Stimulated activated CD4-positive, alpha-beta T cell treated with anti-CD3 and anti-CD28 coated beads, Interleukin-4, amount 100 ng/mL, for 1 hour (primary cell): Measurements from ENCODE around the gene SLC22A12.

Experiments used
- DNase-seq: peaks from one replicate; pipeline ENCODE4 v3.0.0-alpha.2; 2020

SLC22A12 gene

DNA sequence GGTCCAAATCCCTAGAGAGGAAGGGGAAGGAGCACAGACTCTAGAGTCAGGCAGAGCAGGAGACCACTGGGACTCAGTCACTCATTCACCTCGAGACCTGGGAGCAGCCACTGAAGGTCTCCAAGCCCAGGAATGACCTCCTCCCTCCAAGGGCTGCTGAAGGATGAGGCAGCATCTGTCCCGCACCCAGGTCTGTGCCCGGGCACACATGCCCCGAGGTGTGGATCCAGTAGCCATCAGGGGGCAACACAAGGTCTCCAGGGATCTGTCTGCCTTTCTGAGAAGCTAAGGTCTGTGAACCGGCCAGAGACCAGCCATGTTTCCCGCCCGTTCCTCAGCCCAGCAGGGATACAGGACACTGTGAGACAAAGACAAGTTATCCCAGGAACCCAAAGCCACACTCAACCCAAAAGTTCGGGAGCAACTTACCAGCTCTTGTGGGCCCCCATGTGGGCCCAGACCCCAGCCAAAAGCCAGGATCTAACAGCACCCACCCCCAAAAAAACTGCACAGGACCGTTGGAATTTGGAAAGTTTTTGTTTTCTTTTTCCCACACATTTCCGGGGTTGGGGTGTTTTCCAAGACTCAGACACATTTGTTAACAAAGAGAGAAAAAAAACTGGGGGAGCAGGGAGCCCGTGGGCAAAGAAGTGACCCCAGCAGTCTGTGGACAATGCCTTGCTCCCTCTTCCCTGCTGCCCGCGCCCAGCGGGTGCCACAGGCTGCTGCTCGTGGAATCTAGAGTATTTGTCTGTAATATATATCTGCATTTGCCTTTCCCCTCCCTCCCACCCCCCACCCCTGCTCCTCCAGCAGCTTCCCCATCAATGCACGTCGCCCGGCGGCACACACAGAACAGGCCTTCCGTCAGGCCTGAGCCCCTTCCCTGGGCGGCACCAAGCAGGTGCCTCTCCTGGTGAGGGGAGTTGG is 14.9 kb downstream of the SLC22A12 start:
- no peak for DNase-seq

DNA sequence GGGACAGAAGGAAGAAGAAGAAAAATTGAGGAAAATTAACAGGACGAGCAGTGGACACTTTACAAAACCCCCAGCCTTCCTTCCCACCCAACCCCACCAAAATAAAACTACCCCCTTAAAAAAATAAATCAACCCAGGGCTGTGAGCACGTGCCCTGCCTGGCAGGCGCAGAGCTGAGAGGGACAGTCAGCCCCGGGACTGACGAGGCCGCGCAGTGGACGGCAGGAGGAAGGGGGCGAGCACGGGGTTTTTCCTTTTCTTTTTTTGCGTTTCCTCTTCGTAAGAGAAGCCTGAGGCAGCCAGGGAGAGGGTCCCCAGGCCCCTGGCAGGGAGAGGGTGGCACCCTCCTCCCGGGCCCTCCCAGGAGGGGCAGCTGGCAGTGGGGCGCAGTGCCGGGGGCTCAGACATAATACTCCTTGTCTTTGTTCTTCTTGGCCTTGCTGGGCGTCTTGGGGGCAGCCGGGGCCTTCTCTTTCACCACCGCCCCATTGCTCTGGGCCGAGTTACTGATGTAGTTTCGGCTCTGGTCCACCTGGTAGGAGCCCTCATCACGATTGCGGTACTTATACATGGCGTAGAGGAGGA is 15.9 kb downstream of the SLC22A12 start:
- DNase-seq, result no peak

DNA sequence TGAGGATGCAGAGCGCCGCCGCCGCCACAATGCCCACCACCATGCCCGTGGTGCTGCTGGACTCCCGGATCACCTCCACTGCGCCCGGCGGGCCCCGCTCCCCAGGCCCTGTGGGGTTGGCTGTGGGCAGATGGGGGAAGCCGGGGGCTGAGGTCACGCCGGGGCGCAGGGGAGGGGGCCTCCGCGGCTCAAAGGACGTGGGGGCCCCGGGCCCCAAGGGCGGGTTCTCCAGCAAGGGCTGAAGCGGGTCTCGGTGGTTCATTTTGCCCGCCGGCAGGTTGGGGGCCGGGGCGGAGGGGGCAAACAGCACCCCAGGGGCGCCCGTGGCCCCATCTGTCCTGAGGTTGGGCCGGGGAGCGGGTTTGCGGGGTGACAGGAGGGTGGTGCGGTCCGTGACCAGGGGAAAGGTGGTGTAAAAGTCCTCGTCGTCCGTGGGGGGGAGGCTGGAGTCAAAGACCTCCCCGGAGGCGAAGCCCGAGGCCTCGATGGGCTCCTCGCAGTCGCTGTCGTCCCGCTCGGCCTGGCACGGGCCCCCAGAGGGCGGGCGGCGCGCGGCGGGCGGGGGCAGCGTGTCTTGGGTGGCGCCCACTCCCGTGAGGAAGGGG is 16.5 kb downstream of the SLC22A12 start:
- no peak for DNase-seq

DNA sequence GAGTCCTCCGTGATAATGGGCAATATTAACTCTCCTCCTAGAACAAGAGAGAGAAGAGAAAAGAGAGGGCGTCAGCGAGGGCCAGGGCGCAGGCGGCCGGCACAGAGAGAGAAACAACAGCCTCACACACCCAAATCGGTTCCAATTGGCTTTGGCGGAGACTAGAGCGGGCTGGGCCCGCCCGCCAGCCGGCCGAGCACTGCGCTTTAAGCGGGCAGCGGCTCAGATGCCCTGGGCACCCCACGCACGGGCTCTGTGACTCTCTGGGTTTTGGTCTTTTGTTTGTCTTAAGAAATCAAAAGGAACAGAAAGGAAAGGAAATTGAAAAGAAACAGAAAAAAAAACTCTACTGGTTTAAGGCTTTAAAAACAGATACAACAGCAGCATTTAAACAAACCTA is 17.0 kb downstream of the SLC22A12 start:
- DNase-seq, result no peak

DNA sequence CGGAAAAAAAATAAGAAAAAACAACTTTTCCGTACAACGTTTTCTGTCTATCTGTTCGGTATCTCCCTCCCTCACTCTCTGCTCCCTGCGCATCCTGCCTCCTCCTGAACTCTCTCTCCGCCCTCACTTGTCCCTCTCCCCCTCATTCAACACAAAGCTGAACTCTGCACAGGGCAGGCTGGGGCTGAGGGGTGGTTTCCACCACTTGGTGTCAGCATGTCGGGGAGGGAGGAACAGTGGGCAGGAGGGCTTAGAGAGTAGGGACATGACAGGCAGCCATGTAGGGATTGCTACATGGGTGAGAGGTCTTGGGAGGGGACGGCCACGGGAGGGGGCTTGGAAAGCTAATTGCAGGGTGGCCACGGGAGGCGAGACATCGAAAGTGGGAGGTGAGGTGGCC is 17.6 kb downstream of the SLC22A12 start:
- no peak for DNase-seq

DNA sequence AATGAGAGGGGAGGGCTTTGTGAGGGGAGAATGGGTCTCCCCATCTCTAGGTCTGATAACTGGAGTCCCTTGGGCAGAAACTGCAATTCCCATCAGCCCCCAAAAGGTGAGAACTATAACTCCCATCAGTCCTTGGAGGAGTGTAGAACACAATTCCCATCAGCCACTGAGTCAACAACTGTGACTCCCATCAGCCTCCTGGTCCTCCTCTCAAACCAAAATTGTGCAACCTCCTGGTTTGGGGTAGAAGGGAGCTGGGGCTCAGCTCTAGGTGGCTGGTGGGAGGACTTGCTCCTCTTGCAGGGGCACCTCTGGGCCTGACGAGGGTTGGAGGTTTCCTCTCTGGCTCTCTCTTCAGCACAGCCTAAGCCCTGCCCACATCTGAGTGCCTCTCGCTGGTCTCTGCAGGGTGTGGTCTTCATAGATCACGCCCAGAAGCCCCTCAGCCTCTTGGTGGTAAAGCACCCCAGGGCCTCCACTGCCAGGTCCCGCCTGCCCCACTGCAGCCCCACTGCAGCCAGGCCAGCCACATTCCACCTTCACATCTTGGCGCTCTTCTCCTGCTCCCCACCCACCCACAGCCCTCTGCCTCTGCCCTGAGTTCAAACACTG is 18.5 kb downstream of the SLC22A12 start:
- no peak for DNase-seq

DNA sequence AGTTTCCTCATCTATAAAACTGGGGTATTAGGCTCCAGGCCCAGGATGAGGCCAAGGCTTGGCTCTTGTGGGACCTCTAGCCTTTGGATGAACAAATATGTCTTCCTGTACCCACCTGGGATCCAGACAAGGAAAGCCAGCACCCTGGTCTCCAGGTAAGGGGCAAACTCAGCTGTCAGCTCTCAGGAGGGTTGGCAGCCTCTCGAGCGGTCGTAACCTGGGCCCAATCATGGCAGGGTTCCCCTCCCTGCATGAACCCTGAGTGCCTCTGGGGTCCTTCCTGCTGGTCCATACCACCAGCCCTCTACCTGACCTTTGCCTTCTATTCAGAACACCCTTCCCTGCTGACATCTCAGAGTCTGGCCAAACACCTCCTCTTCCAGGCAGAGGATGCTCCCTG is 19.6 kb downstream of the SLC22A12 start:
- no peak for DNase-seq

DNA sequence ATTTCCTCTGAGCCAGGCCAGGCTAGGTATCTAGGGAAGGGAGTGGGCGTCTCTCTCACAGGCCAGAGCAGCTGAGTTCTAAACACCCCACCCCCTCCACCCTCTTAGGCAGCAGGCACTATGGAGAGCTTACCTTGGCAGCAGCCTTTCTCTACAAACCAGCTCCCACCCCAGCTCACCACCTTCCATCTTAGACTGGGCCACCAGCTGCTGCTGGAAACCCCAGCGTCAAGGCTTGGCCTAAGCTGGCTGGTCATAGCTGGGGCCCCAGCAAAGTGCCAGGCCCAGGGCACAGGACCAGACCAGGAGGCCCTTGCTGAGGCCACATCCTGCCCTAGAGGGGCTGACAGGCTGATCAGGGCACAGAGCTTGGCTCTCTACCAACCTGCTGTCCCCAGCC is 20.2 kb downstream of the SLC22A12 start:
- no peak for DNase-seq

DNA sequence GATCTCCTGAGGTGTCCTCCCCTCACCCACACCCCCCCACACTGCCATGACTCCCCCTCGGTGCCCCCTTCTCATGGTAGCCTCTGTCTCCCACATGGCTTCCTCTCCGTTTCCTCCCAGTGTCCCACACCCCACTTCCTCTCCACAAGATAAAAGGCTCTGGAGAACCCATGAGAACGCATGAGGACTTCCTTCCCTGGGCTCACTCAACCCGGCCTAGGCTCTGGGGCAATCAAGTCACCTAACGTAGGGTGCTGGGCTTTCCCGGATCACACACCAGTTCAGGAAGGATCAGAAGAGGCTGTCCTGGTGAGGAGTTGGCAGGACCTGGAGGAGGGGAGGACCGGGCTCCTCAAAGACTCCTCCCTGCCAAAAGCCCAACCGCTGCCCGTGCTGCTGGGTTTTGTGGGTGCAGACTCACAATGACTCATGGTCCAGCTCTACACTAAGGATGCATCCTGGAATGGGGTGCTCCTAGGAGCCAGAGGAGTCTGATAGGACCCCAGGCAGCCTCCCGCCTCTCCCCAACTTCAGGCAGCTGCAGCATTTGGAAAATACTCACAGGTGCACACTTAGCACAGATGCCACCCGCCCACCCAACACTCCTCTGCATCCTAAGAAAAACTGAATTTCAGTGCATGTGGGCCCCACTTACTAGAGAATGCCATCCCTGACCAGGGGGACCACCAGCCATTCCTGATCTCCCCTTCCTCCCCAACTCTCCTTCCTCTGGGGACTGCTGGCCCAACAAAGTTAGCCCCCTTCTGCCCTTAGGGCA is 21.0 kb downstream of the SLC22A12 start:
- DNase-seq, result no peak

DNA sequence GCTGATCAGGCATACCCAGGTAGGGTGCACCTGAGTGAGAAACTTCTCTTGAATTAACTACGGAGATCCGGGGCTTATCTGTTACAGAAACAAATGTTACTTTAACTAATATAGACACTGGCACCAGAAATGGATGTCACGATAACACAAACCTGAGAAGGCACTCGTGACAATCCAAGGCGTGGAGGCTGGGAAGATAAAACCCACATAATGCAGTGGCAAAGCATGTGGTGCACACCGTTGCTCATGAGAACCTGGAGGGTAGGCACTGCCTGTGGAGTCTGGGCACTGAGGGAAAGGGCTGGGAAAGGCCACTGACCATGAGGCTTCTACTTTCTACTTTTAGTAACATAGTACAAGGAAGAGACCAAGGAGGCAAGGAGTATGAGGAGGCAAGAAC is 22.6 kb downstream of the SLC22A12 start:
- no peak for DNase-seq

DNA sequence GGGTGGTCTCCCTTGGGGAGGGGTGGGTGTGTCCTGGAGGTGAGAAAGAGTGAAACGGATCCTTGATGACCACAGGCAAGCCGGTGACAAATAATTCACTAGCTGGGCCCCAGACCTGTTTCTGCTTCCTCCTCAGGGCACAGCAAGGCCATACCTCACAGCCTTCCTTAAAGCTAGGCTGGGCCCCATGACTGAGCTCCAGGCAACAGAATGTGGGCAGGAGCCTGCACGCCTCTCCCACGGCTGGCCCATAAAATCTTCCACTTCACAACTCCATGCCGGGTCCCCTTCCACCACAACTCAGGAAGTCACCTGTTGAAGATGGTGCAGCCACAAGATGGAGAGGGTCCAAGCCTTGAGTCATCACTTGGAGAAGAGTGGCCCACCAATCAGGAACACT is 23.9 kb downstream of the SLC22A12 start:
- DNase-seq, result no peak

DNA sequence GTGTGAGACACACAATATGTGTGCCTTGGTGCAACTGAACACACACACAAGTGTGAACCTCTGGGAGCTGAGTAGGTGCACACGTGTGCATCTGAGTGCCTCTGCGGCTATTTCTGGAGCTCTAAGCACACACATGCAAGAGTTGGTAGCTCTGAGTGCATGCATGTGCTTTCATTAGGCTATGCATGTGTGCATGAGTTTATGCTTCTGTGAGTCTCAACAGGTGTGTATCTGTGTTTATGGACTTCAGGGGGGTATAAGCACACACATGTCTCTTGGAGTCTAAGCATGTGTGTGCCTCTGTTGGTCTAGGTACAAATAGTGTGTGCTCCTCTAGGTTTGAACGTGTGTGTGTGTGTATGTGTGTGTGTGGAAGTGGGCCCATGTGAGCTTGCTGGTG is 25.8 kb downstream of the SLC22A12 start:
- DNase-seq, result no peak

DNA sequence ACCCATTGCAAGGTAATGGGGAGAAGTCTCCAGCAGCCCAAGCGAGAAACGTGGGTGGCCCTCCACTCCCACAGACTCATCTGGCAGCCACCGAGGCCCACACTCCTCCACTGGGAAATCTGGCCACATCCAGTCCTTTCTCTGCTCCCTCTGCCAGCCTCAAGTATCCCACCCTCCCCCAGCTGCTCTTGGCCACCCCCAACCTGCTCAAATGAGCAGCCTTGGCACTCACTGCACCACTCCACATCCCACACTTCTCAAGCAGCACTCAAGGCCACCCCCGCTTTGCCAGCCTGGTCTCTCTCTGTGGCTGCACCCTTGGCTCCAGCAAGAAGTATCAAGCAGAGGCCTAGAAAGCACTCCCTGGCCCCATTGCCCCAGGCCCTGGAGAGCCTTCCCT is 28.2 kb downstream of the SLC22A12 start:
- DNase-seq, result no peak

DNA sequence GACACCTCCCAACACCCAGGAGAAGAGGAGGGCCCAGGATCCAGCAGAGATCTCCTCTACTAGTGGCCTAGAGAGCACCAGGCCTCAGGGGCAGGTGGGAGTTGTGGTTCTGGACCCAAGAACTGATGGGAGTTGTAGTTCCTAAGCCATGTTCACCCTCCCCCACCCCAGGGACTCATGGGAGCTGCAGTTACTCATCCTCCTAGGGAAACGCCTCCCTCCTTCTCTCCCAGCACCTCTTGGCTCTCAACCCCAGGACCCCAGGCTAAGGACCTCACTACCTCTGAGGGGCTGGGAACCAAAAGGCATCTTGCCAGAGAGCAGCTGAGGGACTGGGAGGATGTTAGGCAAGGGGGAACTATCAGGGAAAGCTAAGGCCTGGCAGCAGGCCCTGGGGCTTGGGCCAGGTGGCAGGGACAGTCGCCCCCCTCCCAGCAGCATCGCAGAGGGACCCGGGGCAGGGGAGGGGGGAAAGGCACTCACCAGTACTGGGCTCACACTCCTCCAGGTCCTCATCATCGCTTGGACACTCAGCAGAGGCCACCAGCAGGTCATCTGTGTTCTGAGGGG is 28.9 kb downstream of the SLC22A12 start:
- no peak for DNase-seq

DNA sequence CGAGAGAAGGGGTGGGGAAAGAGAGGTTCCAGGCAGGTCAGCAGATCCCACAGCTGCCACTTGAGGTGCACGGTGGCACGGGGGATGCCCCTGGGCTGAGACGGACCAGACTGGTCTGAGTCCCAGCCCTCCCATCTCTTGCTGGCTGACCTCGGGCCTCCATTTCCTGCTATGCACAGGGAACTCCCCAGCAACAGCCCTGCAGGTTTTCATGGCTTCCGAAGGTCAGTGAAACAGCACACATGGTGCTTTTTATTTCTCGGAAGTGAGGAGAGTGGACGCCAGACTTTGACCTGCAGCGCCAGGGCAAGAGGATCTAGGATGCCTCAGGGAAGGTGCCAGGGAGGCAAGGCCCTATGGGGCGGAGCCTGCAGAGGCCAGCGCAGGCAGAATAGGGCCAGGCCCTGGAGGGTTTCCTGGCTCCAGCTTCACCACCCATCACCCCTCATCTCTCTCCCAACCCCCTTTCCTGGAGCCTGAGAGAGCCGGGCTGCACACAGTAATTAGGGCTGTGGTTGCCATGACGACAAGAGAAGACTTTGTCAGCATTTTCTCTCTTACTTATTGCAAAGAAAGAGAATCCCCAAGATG is 29.5 kb downstream of the SLC22A12 start:
- DNase-seq, result no peak

DNA sequence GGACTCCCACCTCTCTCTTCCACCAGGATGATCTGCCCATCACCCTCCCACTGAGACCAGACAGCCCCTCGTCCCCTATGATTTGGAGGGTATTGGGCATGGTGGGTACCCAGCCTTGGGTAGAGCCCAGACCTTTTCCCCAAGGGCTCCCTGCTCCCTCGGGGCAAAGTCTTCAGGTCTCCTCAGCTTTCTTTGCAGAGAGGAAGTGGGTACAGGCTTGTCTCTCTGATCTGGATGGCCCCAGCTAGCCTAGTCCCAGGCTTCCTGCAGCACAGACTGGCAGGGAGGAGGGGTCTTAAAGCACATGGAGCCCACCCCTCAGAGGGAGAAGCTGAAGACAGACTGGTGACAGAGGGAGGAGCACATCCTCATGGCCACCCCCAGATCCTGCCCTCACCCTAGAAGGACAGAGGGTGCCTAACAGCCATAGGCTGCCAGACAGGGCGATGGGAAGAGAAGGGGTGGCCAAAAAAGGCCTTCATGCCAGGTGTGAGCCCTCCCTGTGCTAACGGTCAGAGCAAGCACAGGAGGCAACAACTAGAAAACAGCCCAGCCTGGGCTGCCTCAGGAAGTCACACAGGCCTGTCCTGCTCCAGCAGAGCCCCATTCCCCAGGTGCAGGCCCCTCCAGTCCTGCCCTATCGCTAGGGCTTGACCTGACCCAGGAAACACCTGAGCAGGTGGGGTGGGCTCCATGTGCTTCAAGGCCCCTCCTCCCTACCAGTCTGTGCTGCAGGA is 30.4 kb downstream of the SLC22A12 start:
- no peak for DNase-seq

DNA sequence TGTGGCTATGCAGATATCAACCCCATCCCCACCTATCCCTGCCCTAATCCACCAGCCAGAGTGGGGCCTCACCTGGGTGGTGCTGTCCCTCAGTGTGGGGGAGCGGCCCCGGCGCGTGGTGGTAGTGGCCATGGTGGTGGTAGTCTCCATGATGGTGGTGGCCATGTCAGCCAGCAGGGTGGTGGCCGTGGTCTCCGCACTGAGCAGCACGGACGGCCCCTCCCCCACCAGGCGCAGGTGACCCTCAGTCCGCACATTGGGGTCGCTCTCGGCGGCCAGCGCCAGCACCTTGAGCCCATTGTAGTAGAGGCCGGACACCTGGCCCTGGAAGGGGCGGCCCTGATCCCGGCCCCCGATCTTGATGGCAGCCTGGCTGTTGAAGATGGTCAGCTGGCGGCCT is 31.7 kb downstream of the SLC22A12 start:
- DNase-seq, result no peak

DNA sequence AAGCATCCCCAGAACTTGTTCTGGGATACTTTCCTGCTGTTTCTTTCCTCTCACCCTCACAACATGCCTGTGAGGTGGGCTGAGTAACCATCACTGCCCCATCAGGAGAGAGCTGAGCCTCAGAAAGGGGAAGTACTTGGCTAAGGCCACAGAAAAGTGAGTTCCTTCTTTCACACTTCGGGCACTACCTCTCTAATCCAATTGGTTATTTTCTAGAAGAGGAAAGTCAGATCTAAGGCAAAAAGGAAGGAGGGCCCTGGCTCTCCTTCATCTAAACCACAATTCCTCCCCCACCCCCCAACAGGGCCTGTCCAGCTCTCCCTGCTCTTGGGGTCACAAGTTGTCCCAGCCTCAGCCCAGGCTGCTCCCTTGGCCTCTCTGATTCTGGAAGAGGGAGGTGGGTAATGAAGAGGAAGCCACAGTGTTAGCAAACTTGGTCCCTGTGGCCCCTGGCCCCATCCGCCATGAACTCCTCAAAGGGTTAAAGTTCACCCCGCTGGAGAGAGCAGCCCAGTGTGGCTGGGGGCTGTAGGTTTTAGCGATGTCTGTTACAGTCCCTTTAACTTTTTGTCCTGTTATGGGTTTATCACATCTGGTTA is 34.0 kb downstream of the SLC22A12 start:
- DNase-seq, result no peak

DNA sequence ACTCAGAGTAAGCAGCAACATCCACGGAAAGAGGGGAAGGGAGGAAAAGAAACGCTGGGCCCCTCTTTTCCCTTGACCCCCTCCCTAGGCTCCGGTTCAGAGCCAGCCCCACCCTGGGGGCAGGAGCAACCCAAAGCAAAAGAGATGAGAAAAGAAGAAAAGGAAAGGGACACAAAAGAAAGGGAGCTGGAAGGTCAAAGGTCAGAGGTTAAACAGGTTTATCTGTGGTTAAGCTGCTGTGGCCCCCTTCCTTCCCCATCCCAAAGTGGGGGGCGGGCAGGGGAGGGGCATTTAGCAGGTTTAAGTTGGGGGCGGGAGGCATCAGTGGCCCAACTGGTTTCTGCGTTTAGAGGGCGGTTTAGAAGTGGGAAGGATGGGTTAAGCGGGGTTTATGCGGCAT is 35.6 kb downstream of the SLC22A12 start:
- no peak for DNase-seq

DNA sequence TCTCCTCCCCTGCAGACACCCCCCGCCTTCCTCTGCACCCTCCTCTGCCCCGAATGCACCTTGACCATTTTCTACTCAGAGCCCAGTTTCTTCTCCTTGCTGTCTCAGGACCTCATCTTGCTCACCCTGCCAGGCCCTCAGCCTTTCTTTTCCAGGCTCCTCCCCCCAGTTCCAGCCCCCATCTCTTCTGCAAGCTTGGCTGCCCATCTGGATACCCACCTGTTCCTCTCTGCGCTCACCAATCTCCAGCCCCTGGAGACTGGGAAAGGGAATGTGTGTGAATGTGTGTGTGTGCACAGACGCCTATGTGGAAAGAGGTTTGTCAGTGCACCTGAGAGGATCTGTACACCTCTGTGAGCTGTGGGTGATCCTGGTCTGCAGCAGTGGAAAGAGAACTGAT is 36.4 kb downstream of the SLC22A12 start:
- no peak for DNase-seq

DNA sequence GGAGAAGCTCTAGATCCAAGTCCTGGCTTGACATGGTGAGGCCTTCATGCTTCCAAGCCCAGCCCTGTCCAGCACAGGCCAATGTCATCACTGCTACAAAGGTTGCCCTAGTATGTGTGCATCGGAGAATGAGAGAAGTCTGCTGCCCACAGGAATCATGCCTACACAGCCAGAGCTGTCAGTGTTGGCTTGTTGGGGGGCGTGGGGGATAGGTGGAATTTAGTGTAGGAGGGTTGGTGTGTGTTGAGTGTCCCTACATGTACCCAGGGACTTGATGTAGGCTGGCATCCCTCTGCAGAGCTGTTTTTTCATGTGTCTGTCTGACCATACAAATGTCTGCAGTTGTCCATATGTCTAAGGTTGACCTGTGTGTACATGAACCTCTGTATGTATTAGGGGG is 37.6 kb downstream of the SLC22A12 start:
- DNase-seq, result no peak
